GM12865 (cell line): ENCODE data around the gene ING2.
"Not testable (repeated sequence)": the region's sequence is repeated elsewhere in the genome, so short reads cannot be mapped to it uniquely, and the experiment has no call there.

Experiments
- DNase-seq: peaks from one replicate; pipeline ENCODE4 v3.0.0; 2010; ENCODE audit warnings: low read depth
- H3K4me3 ChIP-seq: 2 replicates; pipeline ENCODE4 v1.5.1; 2011; ENCODE audit warnings: mild to moderate bottlenecking, low read depth, low read length, control low read depth
- TF ChIP-seq, protein P1 (sequence below): IDR thresholded peaks from 2 replicates; pipeline ENCODE4 v1.5.1; 2011; ENCODE audit warnings: low read length, control low read depth, low read depth, inconsistent platforms; ENCODE audit not compliant: insufficient read depth; ENCODE audit errors: missing control alignments

ING2 gene, protein sequence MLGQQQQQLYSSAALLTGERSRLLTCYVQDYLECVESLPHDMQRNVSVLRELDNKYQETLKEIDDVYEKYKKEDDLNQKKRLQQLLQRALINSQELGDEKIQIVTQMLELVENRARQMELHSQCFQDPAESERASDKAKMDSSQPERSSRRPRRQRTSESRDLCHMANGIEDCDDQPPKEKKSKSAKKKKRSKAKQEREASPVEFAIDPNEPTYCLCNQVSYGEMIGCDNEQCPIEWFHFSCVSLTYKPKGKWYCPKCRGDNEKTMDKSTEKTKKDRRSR

DNA sequence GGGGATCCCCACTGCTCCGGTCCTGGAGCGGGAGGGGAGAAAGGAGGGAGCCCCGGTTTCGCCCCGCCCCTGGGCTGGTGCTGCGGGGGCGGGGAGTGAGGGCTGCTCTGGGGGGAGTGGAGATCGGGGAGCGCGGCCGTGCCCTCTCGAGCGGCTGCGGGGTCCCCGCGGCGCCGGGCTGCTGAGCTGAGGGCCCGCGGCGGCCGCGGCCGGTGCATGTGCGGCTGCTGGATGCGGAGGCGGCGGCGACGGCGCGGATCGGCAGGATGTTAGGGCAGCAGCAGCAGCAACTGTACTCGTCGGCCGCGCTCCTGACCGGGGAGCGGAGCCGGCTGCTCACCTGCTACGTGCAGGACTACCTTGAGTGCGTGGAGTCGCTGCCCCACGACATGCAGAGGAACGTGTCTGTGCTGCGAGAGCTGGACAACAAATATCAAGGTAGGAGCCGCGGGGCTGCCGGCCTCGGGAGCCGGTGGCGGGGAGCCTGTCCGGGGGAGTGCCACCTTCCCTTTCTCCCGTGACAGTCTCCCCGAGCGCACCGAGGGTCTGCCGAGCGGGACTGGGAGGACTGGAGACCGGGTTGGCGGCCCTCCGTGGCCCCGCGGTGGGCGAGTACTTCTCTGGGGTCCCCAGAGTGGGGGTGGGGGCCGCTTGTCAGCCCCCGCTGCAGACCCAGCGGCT lies at the start of gene ING2:
Gene ING2, plus strand, starts transcription at position 129 of the 681 bp plus-strand sequence. Its CDS starts 138 bp downstream, at position 267.
- no peak for DNase-seq

DNA sequence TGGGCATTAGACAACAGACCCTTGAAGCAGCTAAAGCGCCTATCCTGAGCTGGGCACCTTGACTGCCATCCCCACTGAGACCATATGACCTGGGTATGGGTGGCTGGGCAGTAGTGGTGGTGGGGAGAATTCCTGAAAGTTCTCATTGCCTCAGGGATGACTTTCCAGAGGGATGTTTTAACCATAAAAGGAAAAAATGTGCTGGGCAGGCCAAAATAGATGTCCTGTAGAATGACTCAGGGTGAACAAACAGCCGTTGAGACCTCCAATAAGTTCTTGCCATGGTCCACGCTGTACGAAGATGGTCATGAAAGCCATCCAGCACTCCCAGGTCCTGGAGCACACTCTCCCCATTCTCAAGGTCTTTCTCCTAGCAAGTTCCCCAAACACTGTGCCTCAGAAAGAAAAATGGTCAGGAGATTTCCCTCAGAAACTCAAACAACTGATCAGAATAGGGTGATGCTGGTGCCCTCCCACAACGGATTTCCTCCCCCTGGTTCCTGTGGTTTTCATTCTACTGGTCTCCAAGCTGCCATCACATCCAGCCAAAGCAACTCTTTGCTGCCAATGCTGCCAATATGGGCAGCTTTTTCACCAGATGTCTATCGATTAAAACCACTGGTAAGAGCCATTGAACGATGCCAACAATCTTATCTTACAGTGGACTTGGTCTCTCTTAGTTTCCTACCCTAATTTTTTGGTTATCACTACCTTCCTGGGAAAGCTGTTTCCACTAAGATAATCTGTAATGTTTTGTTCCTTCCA lies 49.2 kb upstream of the ING2 start:
- no peak for DNase-seq
- TF ChIP-seq, protein P1, sequence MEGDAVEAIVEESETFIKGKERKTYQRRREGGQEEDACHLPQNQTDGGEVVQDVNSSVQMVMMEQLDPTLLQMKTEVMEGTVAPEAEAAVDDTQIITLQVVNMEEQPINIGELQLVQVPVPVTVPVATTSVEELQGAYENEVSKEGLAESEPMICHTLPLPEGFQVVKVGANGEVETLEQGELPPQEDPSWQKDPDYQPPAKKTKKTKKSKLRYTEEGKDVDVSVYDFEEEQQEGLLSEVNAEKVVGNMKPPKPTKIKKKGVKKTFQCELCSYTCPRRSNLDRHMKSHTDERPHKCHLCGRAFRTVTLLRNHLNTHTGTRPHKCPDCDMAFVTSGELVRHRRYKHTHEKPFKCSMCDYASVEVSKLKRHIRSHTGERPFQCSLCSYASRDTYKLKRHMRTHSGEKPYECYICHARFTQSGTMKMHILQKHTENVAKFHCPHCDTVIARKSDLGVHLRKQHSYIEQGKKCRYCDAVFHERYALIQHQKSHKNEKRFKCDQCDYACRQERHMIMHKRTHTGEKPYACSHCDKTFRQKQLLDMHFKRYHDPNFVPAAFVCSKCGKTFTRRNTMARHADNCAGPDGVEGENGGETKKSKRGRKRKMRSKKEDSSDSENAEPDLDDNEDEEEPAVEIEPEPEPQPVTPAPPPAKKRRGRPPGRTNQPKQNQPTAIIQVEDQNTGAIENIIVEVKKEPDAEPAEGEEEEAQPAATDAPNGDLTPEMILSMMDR = no peak
- H3K4me3 ChIP-seq = no peak overlapping the region

More for the DNA sequence above, at the start of gene ING2:
- TF ChIP-seq, protein P1 = no peak
- H3K4me3 ChIP-seq = peak within 1 kb of the TSS; percentile 88

DNA sequence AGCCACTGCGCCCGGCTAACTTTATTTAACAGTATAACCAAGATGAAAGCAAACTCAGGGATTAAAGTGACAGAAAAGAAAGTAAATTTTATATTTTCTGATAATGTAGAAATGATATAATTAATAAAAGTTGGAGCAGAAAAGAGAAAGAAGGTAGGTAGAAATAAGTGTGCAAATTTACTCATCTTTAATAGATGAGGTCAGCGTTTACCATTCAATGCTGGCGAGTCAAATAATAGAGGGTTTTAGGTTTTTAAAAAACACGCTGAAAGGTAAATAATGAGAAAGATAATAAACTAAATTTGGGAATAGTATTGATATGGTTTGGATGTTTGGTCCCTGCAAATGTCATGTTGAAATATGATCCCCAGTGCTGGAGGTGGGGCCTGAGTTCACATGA lies 46.9 kb upstream of the ING2 start:
- TF ChIP-seq, protein P1 = no peak
- no peak overlapping the region for H3K4me3 ChIP-seq
- DNase-seq = no peak

DNA sequence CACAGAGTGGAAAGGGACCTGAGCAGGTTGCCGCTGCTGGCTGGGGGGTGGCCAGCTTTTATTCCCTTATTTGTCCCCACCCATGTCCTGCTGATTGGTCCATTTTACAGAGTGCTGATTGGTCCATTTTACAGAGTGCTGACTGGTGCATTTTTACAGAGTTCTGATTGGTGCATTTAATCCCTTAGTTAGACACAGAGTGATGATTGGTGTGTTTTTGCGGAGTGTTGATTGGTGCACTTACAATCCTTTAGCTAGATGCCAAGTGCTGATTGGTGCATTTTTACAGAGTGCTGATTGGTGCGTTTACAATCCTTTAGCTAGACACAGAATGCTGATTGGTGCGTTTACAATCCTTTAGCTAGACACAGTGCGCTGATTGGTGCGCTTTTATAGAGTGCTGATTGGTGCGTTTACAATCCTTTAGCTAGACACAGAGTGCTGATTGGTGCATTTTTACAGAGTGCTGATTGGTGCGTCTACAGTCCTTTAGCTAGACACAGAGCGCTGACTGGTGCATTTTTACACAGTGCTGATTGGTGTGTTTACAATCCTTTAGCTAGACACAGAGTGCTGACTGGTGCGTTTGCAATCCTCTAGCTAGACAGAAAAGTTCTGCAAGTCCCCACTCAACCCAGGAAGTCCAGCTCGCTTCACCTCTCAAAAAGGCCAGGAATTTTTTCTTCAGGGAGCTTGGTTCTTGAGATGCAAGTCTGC lies 40.8 kb upstream of the ING2 start:
- DNase-seq = not testable (repeated sequence)

DNA sequence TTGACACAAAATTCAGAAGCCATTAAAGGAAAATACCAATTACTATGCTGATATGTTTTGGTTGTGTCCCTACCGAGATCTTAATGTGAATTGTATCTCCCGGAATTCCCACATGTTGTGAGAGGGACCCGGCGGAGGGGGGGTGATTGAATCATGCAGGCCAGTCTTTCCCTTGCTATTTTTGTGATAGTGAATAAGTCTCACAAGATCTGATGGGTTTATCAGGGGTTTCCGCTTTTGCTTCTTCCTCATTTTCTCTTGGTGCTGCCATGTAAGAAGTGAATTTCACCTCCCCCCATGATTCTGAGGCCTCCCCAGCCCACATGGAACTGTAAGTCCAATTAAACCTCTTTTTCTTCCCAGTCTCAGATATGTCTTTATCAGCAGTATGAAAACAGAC lies 39.0 kb upstream of the ING2 start:
- not testable (repeated sequence) for DNase-seq, H3K4me3 ChIP-seq

More for the DNA sequence above, 40.8 kb upstream of the ING2 start:
- H3K4me3 ChIP-seq = not testable (repeated sequence)

DNA sequence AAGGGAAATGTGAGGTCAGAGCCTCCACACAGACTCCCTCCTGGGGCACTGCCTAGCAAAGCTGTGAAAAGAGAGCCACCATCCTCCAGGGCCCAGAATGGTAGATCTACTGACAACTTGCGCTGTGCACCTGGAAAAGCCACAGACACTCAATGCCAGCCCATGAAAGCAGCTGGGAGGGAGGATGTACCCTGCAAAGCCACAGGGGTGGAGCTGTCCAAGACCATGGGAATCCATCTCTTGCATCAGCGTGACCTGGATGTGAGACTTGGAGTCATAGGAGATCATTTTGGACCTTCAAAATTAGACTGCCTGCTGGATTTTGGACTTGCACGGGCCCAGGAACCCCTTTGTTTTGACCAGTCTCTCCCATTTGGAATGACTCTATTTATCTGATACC lies 37.6 kb upstream of the ING2 start:
- TF ChIP-seq, protein P1 = no peak
- DNase-seq = no peak
- no peak overlapping the region for H3K4me3 ChIP-seq

DNA sequence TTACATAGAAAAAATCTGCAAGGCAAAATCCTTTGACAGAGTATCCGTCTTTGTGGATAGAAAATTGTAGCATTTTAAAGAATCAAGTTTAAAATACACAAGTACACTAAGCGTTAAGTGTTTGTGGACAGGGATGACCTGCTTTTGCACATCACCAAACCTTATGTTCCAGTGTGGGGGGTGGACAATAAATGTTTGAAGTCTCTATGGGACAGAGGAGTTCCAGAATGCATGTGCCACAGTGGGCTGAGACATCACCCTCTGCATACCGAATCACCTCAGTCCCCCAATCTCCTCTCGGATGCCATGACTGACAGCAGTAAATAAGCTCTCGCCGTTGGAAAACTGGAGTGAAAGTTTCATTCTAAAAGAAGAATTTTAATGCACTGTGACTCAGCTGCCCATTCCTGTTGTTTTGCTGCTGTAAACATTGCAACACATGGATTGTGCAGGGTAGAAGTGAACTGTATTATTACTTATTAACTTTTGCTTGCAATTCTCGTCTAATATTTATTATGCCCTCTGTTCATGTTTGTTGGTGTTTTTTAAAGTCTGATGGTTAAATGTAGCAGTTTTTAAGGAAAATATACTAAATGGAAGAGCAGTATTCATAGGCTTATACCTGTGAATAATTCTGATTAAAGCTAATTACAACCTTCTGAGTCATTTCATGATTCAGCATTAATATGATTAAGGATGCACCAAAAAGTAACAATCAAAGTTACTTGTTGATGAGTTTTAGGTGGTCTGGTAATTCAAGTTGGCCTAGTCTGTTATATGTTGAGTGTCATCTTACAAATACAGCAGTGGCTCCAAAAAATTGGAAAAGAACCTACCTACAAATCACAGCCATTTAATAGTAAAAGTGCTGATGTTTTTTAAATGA lies 36.4 kb upstream of the ING2 start:
- DNase-seq = no peak
- TF ChIP-seq, protein P1 = no peak
- H3K4me3 ChIP-seq = no peak overlapping the region
